H1 (cell line): ENCODE measurements around the gene NEO1. TPM values are rescaled to one million over a fixed set of nuclear protein-coding genes. Genes with fewer than 3 reads are reported as not detected.
A peak's percentile ranks its signal among the peaks of the same experiment; 100 is the strongest.

Experiments used
- CTCF ChIA-PET: fragments of 300-600 bp; sonication (Branson Sonifier 250); formaldehyde crosslinking; loops from one replicate; lab custom pipeline; 2021; ENCODE audit not compliant: partially characterized antibody; lab: Charles Lee
- POLR2A ChIA-PET: fragments of 300-600 bp; sonication (Branson Sonifier 250); formaldehyde crosslinking; loops from one replicate; lab custom pipeline; 2021; ENCODE audit warnings: inconsistent platforms; ENCODE audit not compliant: partially characterized antibody; lab: Charles Lee
- DNase-seq, 2 experiments: peaks; one replicate each; pipeline versions ENCODE4 v3.0.0 to v3.0.0-alpha.2; 2010 to 2022; ENCODE audit warnings: low spot score in 2 of 2, low read depth in 1 of 2, mixed read lengths in 1 of 2
- FAIRE-seq: peaks from 2 replicates; lab custom pipeline; 2011; peaks lifted over from hg19 to GRCh38; lab: Jason Lieb, UNC
- H2AFZ ChIP-seq: 2 replicates; pipeline ENCODE4 v1.8.1; 2012; ENCODE audit warnings: low read length, inconsistent platforms
- H2AK5ac ChIP-seq: 2 replicates; pipeline ENCODE4 v1.6.1; 2013; ENCODE audit warnings: low read depth, low read length
- H2BK120ac ChIP-seq: replicated peaks from 2 replicates; pipeline ENCODE3; 2013; ENCODE audit warnings: low read depth, low read length, inconsistent platforms
- H2BK12ac ChIP-seq: 2 replicates; pipeline ENCODE4 v1.6.1; 2013; ENCODE audit warnings: low read depth, low read length
- H2BK15ac ChIP-seq: 2 replicates; pipeline ENCODE4 v1.6.1; 2013; ENCODE audit warnings: low read length
- H2BK20ac ChIP-seq: 2 replicates; pipeline ENCODE4 v1.6.1; 2013; ENCODE audit warnings: low read length
- H2BK5ac ChIP-seq: 2 replicates; pipeline ENCODE4 v1.6.1; 2013; ENCODE audit warnings: low read depth, low read length
- H3K14ac ChIP-seq: 2 replicates; pipeline ENCODE4 v1.6.1; 2013; ENCODE audit warnings: inconsistent platforms; ENCODE audit not compliant: insufficient read length
- H3K18ac ChIP-seq: 2 replicates; pipeline ENCODE4 v1.6.1; 2013; ENCODE audit warnings: low read length; ENCODE audit errors: extremely low read depth
- H3K23ac ChIP-seq: 2 replicates; pipeline ENCODE4 v1.6.1; 2013; ENCODE audit warnings: inconsistent platforms; ENCODE audit not compliant: insufficient read length
- H3K23me2 ChIP-seq: 2 replicates; pipeline ENCODE4 v1.6.1; 2013; ENCODE audit warnings: low read depth, low read length
- H3K27ac ChIP-seq: 2 replicates; pipeline ENCODE4 v1.6.1; 2011; ENCODE audit warnings: low read depth, low read length, inconsistent platforms
- H3K27me3 ChIP-seq, 4 experiments: replicated peaks in 1 of 4; 1 replicate in 1 of 4; 2 replicates in 3 of 4; pipeline versions ENCODE4 v1.6.1 to v1.8.1; 2011 to 2013; ENCODE audit warnings: low read length in 3 of 4, mild to moderate bottlenecking in 3 of 4, inconsistent platforms in 2 of 4, mixed read lengths in 2 of 4, moderate library complexity in 1 of 4; ENCODE audit not compliant: control insufficient read depth in 3 of 4, insufficient read depth in 3 of 4; ENCODE audit errors: extremely low read depth in 1 of 4
- H3K36me3 ChIP-seq, 4 experiments: 2 replicates each; pipeline versions ENCODE4 v1.6.1 to v1.8.1; 2011 to 2013; ENCODE audit warnings: mild to moderate bottlenecking in 4 of 4, low read length in 3 of 4, moderate library complexity in 2 of 4, control low read depth in 1 of 4, inconsistent platforms in 1 of 4; ENCODE audit not compliant: insufficient read depth in 4 of 4, control insufficient read depth in 2 of 4
- H3K4ac ChIP-seq: replicated peaks from 2 replicates; pipeline ENCODE3; 2013; ENCODE audit warnings: low read length, low read depth, mixed read lengths, inconsistent platforms; ENCODE audit not compliant: insufficient read length
- H3K4me1 ChIP-seq, 4 experiments: replicated peaks in 1 of 4; 1 replicate in 1 of 4; 2 replicates in 3 of 4; pipeline versions ENCODE4 v1.6.1 to v1.8.1; 2011 to 2013; ENCODE audit warnings: low read length in 3 of 4, inconsistent platforms in 2 of 4, mixed read lengths in 1 of 4; ENCODE audit not compliant: insufficient read depth in 4 of 4, control insufficient read depth in 3 of 4
- H3K4me2 ChIP-seq, 2 experiments: 2 replicates each; pipeline versions ENCODE4 v1.6.1 to v1.8.1; 2011 to 2013; ENCODE audit warnings: low read depth in 2 of 2, low read length in 2 of 2, control low read depth in 1 of 2, inconsistent platforms in 1 of 2, mild to moderate bottlenecking in 1 of 2; ENCODE audit not compliant: insufficient read depth in 1 of 2
- H3K4me3 ChIP-seq, 4 experiments: fragments of 200-600, 300-600 bp in 1 of 4; sonication (generic), shearing (Covaris generic), sonication (Bioruptor Twin) in 1 of 4; 2 replicates each; pipeline versions ENCODE4 v1.5.1 to v1.8.1; 2011 to 2016; ENCODE audit warnings: low read length in 4 of 4, low read depth in 3 of 4, control low read depth in 2 of 4, inconsistent platforms in 2 of 4, mild to moderate bottlenecking in 2 of 4, mixed read lengths in 1 of 4, moderate library complexity in 1 of 4; ENCODE audit not compliant: insufficient read depth in 2 of 4; ENCODE audit errors: extremely low read depth in 1 of 4
- H3K56ac ChIP-seq: replicated peaks from 2 replicates; pipeline ENCODE3; 2013; ENCODE audit warnings: low read depth, mild to moderate bottlenecking, mixed read lengths, low read length, inconsistent platforms; ENCODE audit not compliant: insufficient read length
- H3K79me1 ChIP-seq: 2 replicates; pipeline ENCODE4 v1.6.1; 2013; ENCODE audit warnings: low read depth, low read length, control low read depth
- H3K79me2 ChIP-seq, 2 experiments: 2 replicates each; pipeline versions ENCODE4 v1.6.1 to v1.8.1; 2012 to 2013; ENCODE audit warnings: low read length in 2 of 2, mild to moderate bottlenecking in 2 of 2, inconsistent platforms in 1 of 2; ENCODE audit not compliant: insufficient read depth in 2 of 2, control insufficient read depth in 1 of 2
- H3K9ac ChIP-seq, 4 experiments: replicated peaks in 1 of 4; 1 replicate in 1 of 4; 2 replicates in 3 of 4; pipeline versions ENCODE4 v1.6.1 to v1.8.1; 2011 to 2013; ENCODE audit warnings: low read depth in 3 of 4, low read length in 3 of 4, control low read depth in 2 of 4, mild to moderate bottlenecking in 2 of 4, moderate library complexity in 2 of 4, inconsistent platforms in 1 of 4; ENCODE audit errors: extremely low read depth in 1 of 4
- H3K9me3 ChIP-seq, 2 experiments: 2 replicates each; pipeline versions ENCODE4 v1.6.1 to v1.8.1; 2012 to 2013; ENCODE audit warnings: mild to moderate bottlenecking in 2 of 2, moderate library complexity in 2 of 2, control low read depth in 1 of 2, inconsistent platforms in 1 of 2, low read depth in 1 of 2, low read length in 1 of 2, mixed read lengths in 1 of 2; ENCODE audit not compliant: insufficient read depth in 2 of 2
- H4K20me1 ChIP-seq, 2 experiments: replicated peaks in 1 of 2; 2 replicates each; pipeline versions ENCODE3 to v1.8.1; 2011 to 2013; ENCODE audit warnings: inconsistent platforms in 2 of 2, low read length in 2 of 2, mild to moderate bottlenecking in 1 of 2; ENCODE audit not compliant: insufficient read depth in 2 of 2, control insufficient read depth in 1 of 2
- H4K5ac ChIP-seq: 2 replicates; pipeline ENCODE4 v1.6.1; 2013; ENCODE audit warnings: low read length, low read depth, mixed read lengths, inconsistent platforms; ENCODE audit not compliant: insufficient read length
- H4K8ac ChIP-seq: 2 replicates; pipeline ENCODE4 v1.8.0; 2013; ENCODE audit warnings: mild to moderate bottlenecking, moderate library complexity, low read length, inconsistent platforms; ENCODE audit not compliant: insufficient read depth; ENCODE audit errors: extremely low read depth
- H4K91ac ChIP-seq: replicated peaks from 2 replicates; pipeline ENCODE3; 2013; ENCODE audit warnings: low read length, mixed read lengths, inconsistent platforms; ENCODE audit not compliant: insufficient read length
- WGBS, 2 experiments: shearing (Covaris generic) in 1 of 2; methylation state at CpG; one replicate each; pipeline versions ENCODE4 v1.1.6 to v1.1.7; 2013 to 2015; ENCODE audit warnings: low lambda C conversion rate in 2 of 2, mixed read lengths in 2 of 2, inconsistent platforms in 1 of 2, low coverage in 1 of 2, missing lambda C conversion rate in 1 of 2; ENCODE audit not compliant: insufficient replicate concordance in 2 of 2, insufficient coverage in 1 of 2, insufficient read length in 1 of 2; ENCODE audit errors: extremely low coverage in 1 of 2, missing lambda C conversion rate in 1 of 2; 5-methylcytosine and 5-hydroxymethylcytosine counted together
- polyA plus RNA-seq, 7 experiments: library from polyadenylated mRNA; depleted of rRNA in 3 of 7; stranded (reverse) in 5 of 7; unstranded in 2 of 7; fragments of >200 nt in 5 of 7; fragments of 200-250 nt in 2 of 7; gene quantifications; 1 replicate in 5 of 7; 2 replicates in 1 of 7; 4 replicates in 1 of 7; pipeline versions ENCODE4 v1.2.1 to v1.2.3, GENCODE V29; 2011 to 2013; ENCODE audit warnings: missing spikeins in 2 of 7, mixed read lengths in 2 of 7
- total RNA-seq: library from RNA; stranded (reverse); fragmentation: NEBNext Ultra II Directional; extraction: Animal tissue kit (Norgen Biotek cat#: 25700); gene quantifications from 2 replicates; pipeline ENCODE4 v1.2.1, GENCODE V29; 2021

NEO1 gene
- total and polyA plus RNA-seq, 2 of the 8 experiments (the other 6 are each of a cell fraction or from before 2014, with no cell fraction given): 36.0 to 51.0 TPM

- Histone ChIP-seq H3K23ac (no peak overlapping the region), H3K27ac (no peak overlapping the region), H2AFZ (no peak overlapping the region), H2BK120ac (no peak overlapping the region), H3K27me3 (no peaks in the 10 kb centered on the region), H4K8ac (no peak overlapping the region; the same call in 1 of the 2 replicates), H3K23me2 (no peaks in the 10 kb centered on the region), H2BK20ac (no peak overlapping the region), H3K14ac (no peak overlapping the region), H3K18ac (no peak overlapping the region), H2BK12ac (0 out of 2 replicates have a peak overlapping the region, but pooled peaks have one; percentile 7), H2AK5ac (no peak overlapping the region), H3K4me3 (no peak overlapping the region), H4K91ac (no peak overlapping the region), H4K5ac (no peak overlapping the region), H3K9me3 (no peaks in the 10 kb centered on the region), H3K79me1 (peaks cover 17% of the 10 kb centered on the region; the same call in 1 of the 2 replicates), H3K4ac (no peak overlapping the region), H3K79me2 (peaks cover 0 to 86% of the 10 kb centered on the region in 2 experiments; a peak in 3 of 4 replicates), H2BK15ac (no peak overlapping the region; the same call in 1 of the 2 replicates), H3K56ac (no peak overlapping the region), H3K36me3 (no peaks in the 10 kb centered on the region; a peak in 1 of 8 replicates), H3K4me1 (peaks cover 3 to 19% (median 6%) of the 10 kb centered on the region in 4 experiments), H3K9ac (no peak overlapping the region), H4K20me1 (peaks cover 17 to 23% of the 10 kb centered on the region in 2 experiments), H3K4me2 (0 out of 4 replicates have a peak overlapping the region, but pooled peaks of 1 of the 2 experiments have one; percentile 1), H2BK5ac (peak overlapping the region; percentile 48; the same call in 1 of the 2 replicates)
- DNase-seq (no peak), FAIRE-seq (no peak)
- 85% methylated on average over 4 of the region's 4 CpGs; no CpG with 5 or more reads in 1 of the 2 experiments for WGBS, 2 experiments
- ChIA-PET CTCF (interaction anchor here (1.0 to 1.4 kb wide), 5 partner anchors 8 to 140 kb away, joined by 3 to 6 read pairs (median 3); no protein-coding TSS in a partner anchor), POLR2A (interaction anchor here (1.6 kb wide), 1 partner anchor 16 kb away, joined by 5 read pairs; no protein-coding TSS in a partner anchor)
Observed at GRCh38 chr15:73354241-73354640, 302.0 kb downstream of the NEO1 start.
